Mucosa of stomach (tissue), 1 donor: ENCODE data around the gene GAS2L1.

ENCODE experiments used
- H3K27me3 ChIP-seq: one replicate; pipeline ENCODE4 v1.7.0; 2013; ENCODE audit warnings: mild to moderate bottlenecking, low read length; ENCODE audit not compliant: control insufficient read depth, insufficient read depth
- H3K36me3 ChIP-seq: one replicate; pipeline ENCODE4 v1.7.0; 2013; ENCODE audit warnings: low read length; ENCODE audit not compliant: control insufficient read depth, insufficient read depth
- H3K4me1 ChIP-seq: one replicate; pipeline ENCODE4 v1.7.0; 2013; ENCODE audit warnings: mild to moderate bottlenecking, low read length; ENCODE audit not compliant: control insufficient read depth, insufficient read depth
- H3K4me3 ChIP-seq: one replicate; pipeline ENCODE4 v1.7.0; 2013; ENCODE audit warnings: low read length
- H3K9ac ChIP-seq: one replicate; pipeline ENCODE4 v1.7.0; 2013; ENCODE audit warnings: mild to moderate bottlenecking, low read length, moderate library complexity
- H3K9me3 ChIP-seq: one replicate; pipeline ENCODE4 v1.7.0; 2013; ENCODE audit warnings: mild to moderate bottlenecking, low read length, moderate library complexity; ENCODE audit not compliant: control insufficient read depth
- donor health status: Pancreatic carcinoma.

The GAS2L1 gene

DNA sequence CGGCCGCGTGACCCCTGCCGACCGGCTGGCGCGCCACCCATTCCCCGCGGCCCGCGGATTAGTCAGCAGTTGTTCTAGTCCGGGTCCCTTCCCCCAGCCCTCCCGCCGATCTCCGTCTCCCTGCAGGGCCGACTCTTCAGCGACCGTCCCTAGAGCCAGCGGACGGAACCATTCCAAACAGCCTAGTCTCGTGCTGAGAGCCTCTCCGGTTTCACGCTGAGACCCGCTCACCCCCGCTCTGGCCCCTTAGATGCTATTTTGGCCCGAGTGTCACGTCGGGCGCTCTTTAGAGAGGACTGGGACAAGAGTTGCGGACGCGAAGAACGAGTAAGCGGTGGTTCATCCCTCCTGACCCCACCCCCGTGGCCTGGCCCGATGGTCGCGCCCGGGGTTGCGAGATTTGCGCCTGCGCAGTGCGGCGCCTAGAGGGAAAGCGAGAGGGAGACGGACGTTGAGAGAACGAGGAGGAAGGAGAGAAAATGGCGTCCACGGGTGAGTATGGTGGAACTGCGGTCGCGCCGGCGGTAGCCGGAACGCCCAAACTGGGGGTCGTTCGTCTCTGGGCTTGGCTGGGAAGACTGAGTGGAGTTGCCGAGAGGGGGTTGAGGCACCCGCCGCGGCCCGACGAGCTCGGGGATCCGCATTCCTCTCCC, 38.5 kb upstream of the GAS2L1 start, which contains the start of the genes EWSR1 and RHBDD3:
Gene EWSR1 (plus strand): TSS at position 411 of the 653 bp plus-strand sequence. CDS start 69 bp downstream, at position 480.
Gene RHBDD3 (minus strand): TSS at position 124 of the 653 bp plus-strand sequence. CDS start 2,355 bp downstream, outside the sequence.
- H3K36me3 ChIP-seq, result no peaks in the 10 kb centered on the region
- H3K27me3 ChIP-seq, result no peaks in the 10 kb centered on the region
- H3K4me1 ChIP-seq, result peaks cover 30% of the 10 kb centered on the region
- H3K9me3 ChIP-seq, result no peaks in the 10 kb centered on the region
- peak within 1 kb of the TSS; percentile 90 for H3K4me3 ChIP-seq
- peak within 1 kb of the TSS; percentile 98 for H3K9ac ChIP-seq

DNA sequence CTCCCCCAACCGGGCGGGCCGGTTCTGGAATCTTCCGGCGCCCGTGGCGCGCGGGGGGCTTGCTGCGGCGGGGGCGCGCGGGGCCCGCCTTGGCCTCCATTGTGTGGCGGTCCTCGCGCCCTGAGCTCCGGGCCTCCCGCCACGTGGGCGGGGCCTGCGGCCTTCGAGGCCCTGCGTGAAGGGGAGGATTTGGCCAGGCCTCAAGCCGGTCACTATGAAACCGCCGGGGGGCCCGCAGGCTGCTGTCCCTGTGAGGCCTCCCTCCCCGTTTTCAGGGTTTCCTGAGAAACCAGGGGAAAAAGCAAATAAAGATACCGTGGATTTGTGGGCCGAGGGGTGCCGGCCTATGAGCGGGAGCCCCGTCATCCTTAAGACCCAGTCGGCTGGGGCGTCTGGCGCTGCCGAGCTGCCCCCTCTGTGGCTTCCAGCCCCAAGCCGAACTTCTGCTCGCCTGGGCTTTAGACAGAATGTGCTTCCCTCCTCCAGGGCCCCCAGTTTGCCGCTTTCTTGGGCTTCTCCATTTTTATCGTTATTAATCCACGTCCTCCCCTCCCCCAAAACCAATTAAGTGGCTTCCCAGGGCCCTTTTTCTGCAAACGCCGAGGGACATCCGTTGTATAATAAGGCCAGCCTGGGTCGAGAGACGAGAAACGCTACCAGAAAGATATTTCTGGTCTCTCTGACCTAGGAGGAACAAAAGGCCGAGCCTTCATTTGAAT, 37.8 kb upstream of the GAS2L1 start:
- Histone ChIP-seq H3K36me3 (no peaks in the 10 kb centered on the region), H3K4me1 (peaks cover 30% of the 10 kb centered on the region), H3K4me3 (peak overlapping the region; percentile 90), H3K9me3 (no peaks in the 10 kb centered on the region), H3K9ac (peak overlapping the region; percentile 98), H3K27me3 (no peaks in the 10 kb centered on the region)

DNA sequence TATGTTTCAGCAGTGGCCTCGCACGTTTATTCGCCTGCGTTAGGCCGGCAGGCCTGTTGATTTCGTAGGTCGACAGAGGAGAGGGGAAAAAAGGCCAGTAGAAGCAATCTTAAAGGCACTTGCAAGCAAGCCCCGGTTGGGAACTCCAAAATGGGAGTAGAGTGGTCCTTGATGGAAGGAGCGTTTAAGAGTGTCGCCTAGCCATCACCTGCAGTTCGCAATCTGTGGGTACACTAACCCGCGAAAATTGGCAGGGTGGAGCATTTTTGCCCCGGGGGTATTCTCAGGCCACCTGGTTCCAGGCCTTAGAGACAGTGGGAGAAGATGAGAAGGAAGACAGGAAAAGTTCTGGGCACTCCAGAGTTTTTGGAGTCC, 37.2 kb upstream of the GAS2L1 start:
- Histone ChIP-seq H3K36me3 (no peaks in the 10 kb centered on the region), H3K4me1 (peaks cover 30% of the 10 kb centered on the region), H3K27me3 (no peaks in the 10 kb centered on the region), H3K9me3 (no peaks in the 10 kb centered on the region), H3K9ac (peak overlapping the region; percentile 98), H3K4me3 (peak overlapping the region; percentile 90)

DNA sequence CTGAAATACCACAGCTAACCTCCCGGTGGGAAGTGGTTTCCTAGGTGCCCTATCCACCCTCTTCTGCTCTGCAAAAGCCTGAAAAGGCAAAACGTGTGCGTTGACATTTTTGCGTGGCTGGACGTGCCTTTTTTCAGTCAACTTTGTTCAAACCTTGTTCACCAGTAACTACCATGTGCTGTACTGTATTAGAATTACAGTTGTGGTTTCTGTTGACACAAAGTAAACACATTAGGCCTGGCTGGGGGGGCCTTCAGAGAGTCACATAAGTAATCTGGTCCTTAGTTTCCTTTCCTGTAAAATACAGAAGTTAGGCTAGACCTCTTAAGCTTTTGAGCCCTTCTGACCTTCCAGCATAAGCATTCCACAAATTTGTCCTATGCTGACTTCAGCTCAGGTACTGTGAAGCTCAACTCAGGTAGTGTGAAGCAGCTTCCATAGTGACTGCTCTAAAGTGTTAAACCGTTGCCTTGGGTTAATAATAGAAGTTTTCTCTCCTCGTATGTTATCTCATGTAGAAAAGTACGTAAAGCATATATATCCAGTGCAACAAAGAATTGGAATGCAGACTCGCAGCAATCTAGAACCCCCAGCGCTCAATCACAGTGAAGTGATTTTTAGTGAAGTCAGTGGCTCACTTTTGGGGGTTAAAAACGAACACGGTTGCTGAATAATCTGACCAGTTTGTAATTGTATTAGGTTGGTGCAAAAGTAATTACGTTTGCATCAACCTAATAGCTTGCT, 36.5 kb upstream of the GAS2L1 start:
- Histone ChIP-seq H3K4me3 (peak overlapping the region; percentile 90), H3K9ac (peak overlapping the region; percentile 98), H3K4me1 (peaks cover 30% of the 10 kb centered on the region), H3K9me3 (no peaks in the 10 kb centered on the region), H3K36me3 (no peaks in the 10 kb centered on the region), H3K27me3 (no peaks in the 10 kb centered on the region)

DNA sequence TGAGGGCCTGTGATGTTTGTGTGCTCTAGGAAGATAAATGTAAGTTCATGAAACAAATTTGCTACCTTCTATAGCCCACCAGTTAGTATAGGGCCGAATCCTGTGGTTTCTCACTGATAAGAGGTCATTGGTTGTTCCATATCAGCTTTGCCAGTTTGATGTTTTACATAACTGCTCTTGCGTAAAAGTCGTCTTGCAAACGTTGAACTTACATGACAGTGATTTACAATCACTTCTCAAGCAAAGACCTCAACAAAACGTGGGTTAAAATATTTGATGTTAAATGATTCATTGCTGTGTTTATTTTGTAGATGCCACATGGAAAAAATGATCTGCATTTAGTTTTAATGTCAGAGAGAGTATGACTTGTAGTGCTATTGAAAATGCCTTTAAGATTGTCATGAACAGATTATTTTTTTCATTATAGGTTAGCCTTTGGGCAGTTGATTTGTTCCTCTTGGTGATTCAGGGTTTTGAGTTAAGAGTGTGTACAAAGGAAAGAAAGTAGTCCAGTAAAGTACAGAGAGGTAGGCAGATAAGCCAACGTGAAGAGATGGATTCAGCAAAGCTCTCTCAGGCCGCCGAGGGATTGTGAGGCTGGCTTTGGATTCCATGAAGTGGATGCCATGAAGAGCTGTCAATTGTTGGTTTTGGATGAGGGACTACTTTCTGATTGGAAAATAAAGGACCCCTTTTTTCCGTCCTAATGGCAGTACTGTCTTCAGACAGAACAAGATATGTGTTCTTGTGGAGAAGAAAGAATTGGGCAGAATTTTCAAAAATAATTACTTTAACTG, 35.8 kb upstream of the GAS2L1 start:
- Histone ChIP-seq H3K36me3 (no peaks in the 10 kb centered on the region), H3K4me3 (peak overlapping the region; percentile 90), H3K9ac (peak overlapping the region; percentile 98), H3K4me1 (peaks cover 30% of the 10 kb centered on the region), H3K27me3 (no peaks in the 10 kb centered on the region), H3K9me3 (no peaks in the 10 kb centered on the region)

DNA sequence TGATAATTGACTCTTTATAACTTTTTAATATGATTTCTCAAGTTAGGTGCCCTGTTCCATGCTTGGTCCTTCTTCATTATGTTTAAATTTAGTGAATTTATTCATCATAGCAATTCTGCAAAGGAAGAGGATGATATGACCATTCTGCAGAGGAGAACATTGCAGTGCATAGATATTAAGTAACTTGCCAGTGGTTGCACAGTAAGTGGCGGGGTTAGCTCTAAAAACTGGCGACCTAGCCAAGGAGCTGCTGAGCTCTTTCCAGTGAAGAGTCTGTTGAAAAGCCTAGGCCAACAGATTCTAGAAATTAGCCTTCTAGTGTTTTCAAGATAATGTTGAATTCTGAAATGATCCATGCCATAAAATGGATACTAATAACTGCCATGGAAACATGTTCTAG, 33.8 kb upstream of the GAS2L1 start:
- H3K4me1 ChIP-seq, result peaks cover 21% of the 10 kb centered on the region
- no peak overlapping the region for H3K4me3 ChIP-seq
- no peaks in the 10 kb centered on the region for H3K9me3 ChIP-seq
- H3K27me3 ChIP-seq, result no peaks in the 10 kb centered on the region
- H3K9ac ChIP-seq, result no peak overlapping the region
- H3K36me3 ChIP-seq, result peaks cover 4% of the 10 kb centered on the region

DNA sequence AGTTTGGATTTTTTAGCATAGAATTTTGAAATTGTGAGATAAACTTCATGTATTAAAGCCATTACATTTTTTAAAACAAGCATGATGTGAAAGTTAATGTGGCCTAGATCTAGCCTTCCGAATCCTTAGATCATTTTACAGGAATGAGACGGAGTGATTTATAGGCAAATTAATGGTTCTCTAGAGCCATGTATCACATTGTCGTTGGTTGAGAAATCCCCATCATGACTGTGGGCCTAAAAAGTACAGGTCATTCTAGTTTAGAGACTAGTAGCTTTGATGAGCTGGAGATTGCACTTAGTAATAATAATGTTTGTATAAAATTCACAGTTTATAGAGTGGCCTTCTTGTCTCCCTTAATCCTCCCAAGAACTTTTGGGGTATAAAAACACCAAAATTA, 31.3 kb upstream of the GAS2L1 start:
- Histone ChIP-seq H3K4me3 (no peak overlapping the region), H3K36me3 (peaks cover 11% of the 10 kb centered on the region)

DNA sequence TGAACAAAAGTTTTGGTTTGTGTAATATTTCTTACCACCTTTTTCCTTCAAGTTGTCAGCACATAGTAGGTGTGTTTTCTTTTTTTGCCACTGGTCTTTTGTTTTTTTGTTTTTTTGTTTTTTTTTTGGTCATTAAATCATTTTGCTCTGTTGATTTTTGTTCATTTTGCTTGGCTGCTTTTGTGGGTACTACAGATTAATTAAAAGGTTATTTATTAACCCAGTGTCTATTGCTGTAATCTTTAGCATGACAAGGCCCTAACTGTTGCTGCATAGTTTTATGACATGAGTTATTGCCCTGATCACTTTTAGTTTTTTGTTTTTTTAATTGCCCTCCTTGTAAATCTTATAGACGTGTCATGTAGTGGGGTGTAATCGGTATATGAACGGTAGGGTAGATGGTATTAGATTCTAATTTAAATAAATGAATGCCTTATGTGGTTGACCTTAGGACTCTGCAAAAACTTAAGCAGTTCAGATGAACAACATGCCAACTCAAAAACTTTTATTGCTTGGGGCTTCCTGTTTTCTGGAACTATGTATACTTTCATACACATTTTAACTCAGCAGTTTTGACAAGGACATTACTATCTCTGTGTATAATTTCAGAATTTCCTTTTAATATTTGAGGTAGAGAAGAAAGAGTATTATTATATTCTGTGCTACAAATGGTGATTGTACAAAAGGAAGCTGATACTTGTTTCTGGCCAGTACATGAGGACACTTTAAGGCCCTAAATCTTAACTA, 30.5 kb upstream of the GAS2L1 start:
- Histone ChIP-seq H3K27me3 (no peaks in the 10 kb centered on the region), H3K4me3 (no peak overlapping the region), H3K4me1 (peaks cover 9% of the 10 kb centered on the region), H3K9me3 (no peaks in the 10 kb centered on the region), H3K9ac (no peak overlapping the region), H3K36me3 (peaks cover 11% of the 10 kb centered on the region)

More for the DNA sequence above, 31.3 kb upstream of the GAS2L1 start:
- H3K27me3 ChIP-seq, result no peaks in the 10 kb centered on the region
- peaks cover 15% of the 10 kb centered on the region for H3K4me1 ChIP-seq
- H3K9me3 ChIP-seq, result no peaks in the 10 kb centered on the region
- no peak overlapping the region for H3K9ac ChIP-seq

DNA sequence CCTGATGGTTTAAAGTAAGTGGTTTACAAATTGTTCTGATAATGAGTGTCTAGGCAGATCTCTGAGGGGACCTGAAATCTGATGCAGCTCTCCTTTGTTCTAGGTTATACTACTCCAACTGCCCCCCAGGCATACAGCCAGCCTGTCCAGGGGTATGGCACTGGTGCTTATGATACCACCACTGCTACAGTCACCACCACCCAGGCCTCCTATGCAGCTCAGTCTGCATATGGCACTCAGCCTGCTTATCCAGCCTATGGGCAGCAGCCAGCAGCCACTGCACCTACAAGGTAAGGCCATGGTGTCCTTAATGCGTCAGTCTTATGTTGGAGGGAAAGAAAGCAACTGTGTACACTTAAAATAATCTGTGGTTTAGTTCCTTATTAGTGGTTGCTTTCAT, 28.5 kb upstream of the GAS2L1 start:
- peaks cover 11% of the 10 kb centered on the region for H3K36me3 ChIP-seq
- peaks cover 6% of the 10 kb centered on the region for H3K4me1 ChIP-seq
- H3K9me3 ChIP-seq, result no peaks in the 10 kb centered on the region

DNA sequence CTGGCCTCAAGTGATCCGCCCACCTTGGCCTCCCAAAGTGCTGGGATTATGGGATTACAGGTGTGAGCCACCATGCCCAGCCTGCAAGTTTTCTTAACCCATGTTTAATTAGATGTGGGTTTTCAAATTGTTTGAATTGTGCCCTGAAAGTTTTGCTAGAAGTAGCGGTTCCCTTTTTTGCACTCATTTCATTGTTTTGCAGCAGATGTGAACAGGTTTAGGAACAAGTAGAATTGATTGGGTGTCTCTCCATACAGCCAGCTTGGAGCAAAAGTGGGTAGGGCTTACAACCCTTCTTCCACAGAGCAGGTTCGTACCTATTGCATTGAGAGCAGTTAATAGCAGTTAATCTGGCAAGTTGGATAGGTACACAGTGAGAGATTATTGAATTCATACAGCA, 22.3 kb upstream of the GAS2L1 start:
- H3K9ac ChIP-seq, result no peak overlapping the region
- H3K36me3 ChIP-seq, result peaks cover 16% of the 10 kb centered on the region
- H3K4me3 ChIP-seq, result no peak overlapping the region
- no peaks in the 10 kb centered on the region for H3K9me3 ChIP-seq
- H3K4me1 ChIP-seq, result no peaks in the 10 kb centered on the region
- no peaks in the 10 kb centered on the region for H3K27me3 ChIP-seq

More for the DNA sequence above, 28.5 kb upstream of the GAS2L1 start:
- Histone ChIP-seq H3K9ac (no peak overlapping the region), H3K27me3 (no peaks in the 10 kb centered on the region), H3K4me3 (no peak overlapping the region)

DNA sequence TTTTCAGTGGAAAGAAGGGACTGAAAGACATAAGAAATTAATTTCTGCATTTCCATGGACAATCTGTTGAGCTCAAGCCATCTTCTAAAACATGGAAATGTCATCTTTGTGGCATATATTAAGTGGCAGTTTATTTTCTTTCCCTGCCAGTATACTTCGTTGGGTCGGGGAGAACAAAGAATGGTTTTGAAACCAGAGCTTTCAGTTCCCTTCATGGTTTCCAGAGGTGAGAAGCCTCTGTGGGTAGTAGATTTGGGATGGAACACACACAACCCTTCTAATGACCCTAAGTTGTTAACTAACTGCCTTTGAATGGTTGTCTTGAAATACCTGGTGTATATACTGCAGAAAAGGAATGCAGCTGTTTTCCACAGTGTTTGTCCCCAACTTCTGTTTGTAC, 17.6 kb upstream of the GAS2L1 start:
- Histone ChIP-seq H3K9ac (no peak overlapping the region), H3K9me3 (no peaks in the 10 kb centered on the region), H3K4me3 (no peak overlapping the region), H3K27me3 (no peaks in the 10 kb centered on the region), H3K4me1 (no peaks in the 10 kb centered on the region), H3K36me3 (peaks cover 23% of the 10 kb centered on the region)
